HG03571 (cell line): ENCODE data around the gene BICDL2.
A peak's percentile ranks its signal among the peaks of the same experiment; 100 is the strongest.

ENCODE experiments used
- ATAC-seq: cut with Tn5 transposase; IDR thresholded peaks from one replicate; pipeline ENCODE4 v1.9.1; 2021; ENCODE audit not compliant: unreplicated experiment

The BICDL2 gene

DNA sequence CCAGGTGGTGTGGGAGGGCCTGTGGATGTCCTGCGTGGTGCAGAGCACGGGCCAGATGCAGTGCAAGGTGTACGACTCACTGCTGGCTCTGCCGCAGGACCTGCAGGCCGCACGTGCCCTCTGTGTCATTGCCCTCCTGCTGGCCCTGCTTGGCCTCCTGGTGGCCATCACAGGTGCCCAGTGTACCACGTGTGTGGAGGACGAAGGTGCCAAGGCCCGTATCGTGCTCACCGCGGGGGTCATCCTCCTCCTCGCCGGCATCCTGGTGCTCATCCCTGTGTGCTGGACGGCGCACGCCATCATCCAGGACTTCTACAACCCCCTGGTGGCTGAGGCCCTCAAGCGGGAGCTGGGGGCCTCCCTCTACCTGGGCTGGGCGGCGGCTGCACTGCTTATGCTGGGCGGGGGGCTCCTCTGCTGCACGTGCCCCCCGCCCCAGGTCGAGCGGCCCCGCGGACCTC lies 23.2 kb downstream of the BICDL2 start:
- ATAC-seq = no peak

DNA sequence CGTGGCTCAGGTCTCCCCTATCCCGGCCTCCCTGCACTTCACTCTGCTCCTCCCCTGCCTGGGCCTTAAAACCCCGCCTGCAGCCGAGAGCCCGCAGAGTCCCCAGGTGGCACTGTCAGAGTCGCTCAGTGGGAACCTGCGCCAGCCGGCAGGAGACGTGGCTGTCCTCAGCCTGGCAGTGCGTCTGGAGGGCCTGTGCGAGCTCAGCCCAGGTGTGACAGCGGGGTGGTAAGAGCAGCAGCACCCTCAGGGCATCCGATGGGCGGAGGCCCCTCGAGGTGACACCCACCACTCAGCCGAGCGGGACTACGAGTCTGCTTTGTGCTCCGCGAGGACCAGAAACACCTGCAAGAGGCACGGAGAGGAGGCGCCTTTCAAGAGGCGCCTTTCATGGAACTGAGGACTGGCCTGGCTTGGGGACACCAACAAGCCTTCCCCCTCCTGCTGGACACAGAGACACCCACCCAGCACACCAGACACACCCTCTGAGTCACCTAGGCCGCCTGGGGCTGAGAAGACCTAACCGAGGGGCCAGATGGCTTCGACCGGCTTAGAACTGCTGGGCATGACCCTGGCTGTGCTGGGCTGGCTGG lies 23.8 kb downstream of the BICDL2 start, which contains the start of gene CLDN9:
Gene CLDN9, plus strand, starts transcription at position 96 of the 593 bp plus-strand sequence. Its CDS starts 440 bp downstream, at position 536.
- ATAC-seq = no peak

DNA sequence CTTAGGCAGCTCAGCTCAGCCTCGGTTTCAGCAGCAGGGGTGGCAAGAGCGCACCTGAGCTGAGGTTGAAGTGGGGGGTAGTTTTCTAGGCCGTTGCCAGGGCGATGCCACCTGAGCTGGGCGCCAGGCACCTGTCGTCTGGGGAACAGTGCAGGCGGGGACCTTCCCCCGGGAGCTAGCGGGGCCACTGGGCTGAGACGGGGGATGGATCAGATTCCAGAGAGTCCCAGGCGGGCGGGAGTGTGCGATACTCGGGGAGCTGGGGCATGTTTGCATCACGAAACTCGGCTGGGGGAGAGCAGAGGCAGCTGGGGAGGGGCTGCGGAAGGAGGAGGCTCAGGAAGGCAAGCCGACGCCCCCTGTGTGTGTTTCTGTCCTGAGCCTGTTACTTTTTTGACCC lies 24.5 kb downstream of the BICDL2 start:
- no peak for ATAC-seq

DNA sequence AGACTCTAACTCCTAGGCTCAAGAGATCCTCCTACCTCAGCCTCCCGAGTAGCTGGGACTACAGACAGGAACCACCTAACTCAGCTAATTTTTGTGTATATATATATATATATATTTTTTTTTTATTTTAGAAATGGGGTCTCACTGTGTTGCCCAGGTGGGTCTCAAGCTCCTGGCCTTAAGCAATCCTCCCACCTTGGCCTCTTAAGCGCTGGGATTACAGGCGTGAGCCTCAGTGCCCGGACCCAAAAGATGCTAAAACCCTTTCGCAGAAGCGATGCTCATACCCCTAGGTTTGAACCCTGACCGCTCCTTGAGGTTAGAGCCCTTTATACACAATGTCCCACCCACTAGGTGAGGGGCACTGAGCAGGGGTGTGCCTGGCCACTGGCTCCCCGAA lies 26.2 kb downstream of the BICDL2 start:
- ATAC-seq = no peak

DNA sequence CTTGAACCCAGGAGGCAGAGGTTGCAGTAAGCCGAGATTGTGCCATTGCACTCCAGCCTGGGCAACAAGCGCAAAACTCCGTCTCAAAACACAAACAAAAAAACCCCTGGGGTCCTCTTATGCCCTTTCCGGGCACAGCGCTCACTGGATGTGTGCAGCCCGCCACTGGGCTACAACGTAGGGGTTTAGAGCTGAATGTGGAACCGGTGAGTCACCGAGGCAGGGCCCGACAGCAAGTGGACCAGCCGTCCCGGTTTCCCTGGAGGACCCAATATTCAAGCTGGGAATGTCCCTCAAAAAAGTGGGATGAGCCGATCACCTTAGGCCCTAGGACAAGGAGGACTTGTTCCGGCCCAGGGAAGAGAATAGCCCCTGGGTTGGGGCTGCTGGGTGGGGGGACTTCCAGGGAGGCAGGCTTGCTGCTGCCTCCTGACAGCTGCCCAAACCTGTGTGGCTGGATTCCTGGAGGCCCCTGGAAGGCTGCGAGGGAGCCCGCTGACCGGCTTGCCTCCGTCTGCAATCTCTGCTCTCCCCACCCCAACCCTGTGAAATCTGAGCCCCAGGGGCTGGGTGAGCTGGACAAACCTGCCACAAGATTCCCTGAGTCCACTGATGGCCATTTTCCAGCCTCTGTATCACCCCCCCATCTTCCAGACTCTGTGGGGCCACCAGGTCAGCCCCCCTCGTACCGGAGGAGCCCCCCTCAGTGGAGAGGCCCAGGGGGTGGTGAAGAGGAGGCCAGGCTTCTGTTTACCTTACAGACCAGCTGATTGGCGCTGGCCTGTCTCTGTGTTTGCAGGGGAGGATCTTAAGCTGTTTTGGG lies 27.0 kb downstream of the BICDL2 start:
- no peak for ATAC-seq

DNA sequence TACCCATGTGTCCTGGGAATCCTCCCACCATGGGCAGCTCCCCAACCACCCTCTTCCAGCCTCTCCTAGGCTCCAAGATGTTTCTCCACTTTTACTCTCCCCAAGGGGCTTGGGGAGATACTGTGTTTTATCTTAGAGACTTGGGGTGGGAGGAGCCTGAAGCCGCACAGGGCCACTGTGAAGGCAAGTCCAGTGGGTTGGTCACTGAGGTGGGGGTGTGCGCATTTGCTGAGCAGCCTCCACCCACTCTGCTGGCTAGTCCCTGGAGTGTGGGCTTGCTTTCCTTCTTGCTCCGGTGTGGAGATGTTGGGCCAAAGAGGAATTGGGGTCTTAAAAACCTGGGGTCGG lies 28.1 kb downstream of the BICDL2 start:
- no peak for ATAC-seq

DNA sequence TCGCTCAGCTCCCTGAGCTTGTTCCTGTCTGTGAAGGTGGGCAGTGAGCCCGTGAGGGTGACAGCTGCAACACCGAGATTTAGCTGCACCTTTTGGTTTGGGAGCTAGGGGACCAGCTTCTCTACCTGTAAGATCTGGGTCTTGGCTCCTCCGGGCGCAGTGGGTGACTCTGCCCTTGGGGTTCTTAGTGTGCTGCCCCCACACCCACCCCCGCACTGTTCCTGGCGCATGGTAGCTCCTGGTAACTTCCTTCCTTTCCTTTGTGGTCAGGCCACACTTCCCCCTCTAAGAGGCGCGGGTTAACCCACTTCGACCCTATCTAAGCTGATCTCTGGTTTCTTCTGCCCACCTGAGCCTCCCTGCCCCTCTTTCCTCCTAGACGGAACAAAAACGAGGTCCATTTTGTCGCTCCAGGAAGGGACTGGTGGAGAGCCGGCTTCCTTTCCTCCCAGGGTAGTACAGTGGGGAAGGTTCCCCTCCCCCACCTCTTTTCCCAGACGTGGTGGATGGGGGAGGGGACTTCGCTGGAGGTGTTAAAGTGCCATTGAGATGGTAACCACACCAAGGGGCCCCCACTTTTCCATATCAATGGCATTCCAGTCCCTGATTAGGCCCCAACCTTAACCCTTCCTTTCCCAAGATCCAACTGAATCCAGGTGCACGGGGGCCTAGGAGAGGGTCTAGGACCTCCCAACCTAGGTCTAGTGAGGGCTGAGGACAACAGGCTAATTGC lies 28.6 kb downstream of the BICDL2 start:
- no peak for ATAC-seq

DNA sequence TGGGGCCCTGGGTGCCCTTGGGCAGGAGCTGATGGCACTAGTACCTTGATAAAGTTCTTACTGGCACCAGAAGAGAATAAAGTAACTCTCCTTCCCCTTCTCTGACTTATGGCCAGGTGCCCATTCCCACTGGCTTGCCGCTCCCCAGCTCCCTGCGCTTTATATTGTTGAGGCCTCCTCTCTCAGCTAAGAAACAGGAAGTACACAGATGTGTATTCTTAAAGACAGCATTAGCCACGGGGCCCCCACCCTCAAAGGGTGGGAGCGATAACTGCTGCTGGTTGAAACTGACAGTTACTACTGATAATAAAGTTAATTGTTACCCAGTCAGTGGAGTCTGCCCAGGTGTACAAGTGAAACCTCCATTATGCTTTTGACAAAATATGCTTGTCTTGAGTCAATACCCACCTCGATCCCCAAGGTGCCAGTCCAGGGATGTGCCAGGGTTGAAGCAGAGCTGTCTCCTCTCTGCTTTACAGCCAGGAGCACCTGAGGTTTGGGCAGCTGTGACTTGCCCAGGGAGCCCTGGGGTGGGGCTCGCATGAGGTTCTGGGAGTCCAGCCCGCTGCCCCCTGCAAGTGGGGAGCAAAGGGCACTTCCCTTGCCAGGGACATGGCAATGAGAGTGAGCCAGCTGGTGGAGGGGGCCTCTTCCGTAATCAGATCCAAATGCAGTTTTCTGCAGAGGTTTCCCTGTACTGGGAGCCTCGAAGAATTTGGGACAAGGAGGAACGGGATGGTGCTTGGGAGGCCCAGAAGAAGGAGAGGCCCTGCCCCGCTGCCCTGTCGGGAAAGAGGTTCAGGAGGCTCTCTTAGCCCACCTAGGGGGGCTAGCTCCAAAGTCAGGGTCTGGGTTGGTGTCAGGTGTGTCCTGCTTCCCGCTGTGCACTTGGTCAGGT lies 29.4 kb downstream of the BICDL2 start:
- no peak for ATAC-seq

DNA sequence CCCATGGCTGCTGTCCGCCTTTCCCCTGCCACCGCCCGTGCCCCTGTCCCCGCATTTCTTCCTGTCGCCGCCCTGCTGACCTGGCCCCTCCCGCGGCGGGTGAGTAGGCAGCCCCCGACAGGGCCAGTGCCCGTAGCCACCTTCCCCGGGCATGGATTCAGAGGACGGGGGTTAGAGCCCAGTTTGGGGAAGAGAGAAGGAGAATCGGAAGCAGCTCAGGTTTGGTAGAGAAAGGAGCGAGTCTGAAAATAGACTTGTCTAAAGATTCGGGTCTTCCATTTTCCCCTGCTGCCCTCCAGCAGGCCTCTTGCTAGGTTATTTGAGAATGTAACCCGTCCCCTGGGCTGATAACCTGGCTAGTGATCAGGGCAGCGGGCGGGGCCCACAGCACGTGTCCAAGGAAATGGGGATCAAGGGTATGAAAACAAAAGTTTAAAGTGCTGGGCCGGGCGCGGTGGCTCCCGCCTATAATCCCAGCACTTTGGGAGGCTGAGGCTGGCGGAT lies 31.9 kb downstream of the BICDL2 start:
- ATAC-seq = no peak

DNA sequence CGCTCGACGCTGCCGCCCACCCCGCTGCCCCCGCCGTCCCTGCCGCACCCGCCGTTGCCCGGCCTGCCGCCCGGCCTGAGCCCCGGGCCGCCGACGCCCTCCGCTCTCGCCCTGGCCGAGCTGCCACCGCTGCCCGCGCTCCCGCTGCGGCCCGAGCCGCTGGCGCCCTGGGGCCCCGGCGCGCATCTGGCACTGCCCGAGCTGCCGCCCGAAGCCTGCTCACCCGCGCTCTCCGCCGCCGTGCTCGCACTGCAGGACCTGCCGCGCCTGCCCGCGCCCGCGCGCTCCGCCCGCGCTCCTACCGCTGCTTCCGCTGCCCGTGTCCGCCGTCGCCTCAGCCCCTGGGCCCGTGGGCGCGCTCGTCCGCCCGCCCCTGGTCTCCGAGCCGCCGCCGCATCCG lies 32.4 kb downstream of the BICDL2 start:
- ATAC-seq = peak; percentile 9

DNA sequence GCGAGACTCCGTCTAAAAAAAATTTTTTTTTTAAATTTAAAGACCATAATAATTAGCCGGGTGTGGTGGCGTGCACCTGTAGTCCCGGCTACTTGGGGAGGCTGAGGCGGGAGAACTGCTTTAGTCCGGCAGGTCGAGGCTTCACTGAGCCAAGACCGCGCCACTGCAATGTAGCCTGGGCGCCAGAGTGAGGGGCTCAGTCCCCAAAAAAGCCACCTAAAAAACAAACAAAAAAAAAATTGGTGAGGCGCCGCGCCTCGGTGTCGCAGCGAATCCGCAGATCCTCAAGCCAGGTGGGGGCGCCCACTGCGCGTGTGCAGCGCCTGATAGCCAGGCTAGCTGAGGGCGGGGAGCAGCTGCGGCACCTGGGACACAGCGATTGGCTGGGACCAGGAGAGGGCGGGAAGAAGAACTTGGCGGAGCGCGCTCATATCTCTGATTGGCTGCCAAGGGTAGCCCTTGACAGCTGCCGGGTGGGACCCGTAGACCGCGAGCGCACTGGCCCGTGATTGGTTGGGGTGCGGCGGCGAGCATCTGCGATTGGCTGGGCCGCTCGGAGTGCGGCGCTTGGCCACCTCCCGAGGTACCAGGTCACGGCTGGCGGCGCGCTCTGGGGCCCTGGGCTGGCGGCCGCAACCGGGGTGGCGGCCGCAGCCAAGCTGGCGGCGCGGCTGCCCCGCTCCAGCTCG lies 33.0 kb downstream of the BICDL2 start:
- ATAC-seq = peak; percentile 91

DNA sequence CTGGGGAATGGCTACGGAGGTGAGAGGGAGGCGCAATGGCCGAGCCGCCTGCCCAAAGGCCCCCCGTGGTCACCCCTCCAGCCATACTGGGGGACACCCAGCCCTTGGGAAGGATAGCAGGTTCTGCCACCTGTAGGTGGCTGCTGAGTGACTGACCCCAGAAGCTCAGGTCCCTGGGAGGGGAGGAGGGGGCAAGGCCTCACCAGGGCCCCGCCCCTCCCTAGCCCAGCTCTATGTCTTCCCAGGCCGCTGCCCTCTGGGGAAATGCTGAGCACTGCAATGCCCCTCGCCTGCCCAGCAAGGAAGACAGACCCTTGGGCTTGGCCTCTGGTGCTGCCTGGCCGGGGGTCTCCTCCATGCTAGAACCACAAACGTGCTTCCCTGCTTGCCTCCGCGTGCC lies 35.4 kb downstream of the BICDL2 start:
- ATAC-seq = no peak

DNA sequence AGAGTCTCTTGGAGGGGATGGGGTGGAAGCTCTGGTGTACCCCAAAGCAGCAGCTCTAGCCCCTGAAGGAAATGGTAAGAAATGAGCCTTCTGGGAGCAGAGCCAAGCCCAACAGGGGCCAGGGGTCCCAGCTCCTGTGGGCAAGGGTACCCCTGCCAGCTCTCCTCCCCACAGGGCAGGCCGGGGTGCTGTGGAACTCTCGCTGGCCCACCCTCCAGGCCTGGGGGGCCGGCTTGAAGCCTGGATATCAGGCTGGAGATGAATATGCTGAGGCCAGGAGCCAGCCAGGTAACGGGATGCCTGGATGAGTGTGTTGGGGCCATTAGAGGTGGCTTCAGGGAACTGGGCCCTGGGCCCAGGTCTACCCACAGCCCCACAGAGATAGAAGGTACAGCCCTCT lies 36.2 kb downstream of the BICDL2 start:
- no peak for ATAC-seq

DNA sequence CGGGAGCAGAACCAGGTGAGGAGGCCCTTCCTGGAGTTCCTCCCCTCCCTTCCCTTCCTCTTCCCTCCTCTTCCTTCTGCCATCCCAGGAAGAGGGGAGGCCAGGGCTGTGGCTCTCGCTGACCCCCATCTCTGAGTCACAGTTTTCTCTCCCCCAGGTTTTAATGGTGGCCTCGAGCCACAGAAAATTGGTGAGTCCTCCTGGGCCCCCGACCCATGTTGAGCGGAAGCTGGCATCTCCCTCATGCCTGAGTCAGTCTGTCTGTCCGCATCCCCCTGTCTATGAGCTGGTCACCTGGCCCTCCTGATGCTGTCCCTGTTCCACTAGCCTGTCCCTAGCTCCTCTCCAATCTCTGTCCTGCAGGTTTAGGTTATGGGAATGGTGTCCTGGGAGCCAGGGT lies 36.8 kb downstream of the BICDL2 start:
- no peak for ATAC-seq

DNA sequence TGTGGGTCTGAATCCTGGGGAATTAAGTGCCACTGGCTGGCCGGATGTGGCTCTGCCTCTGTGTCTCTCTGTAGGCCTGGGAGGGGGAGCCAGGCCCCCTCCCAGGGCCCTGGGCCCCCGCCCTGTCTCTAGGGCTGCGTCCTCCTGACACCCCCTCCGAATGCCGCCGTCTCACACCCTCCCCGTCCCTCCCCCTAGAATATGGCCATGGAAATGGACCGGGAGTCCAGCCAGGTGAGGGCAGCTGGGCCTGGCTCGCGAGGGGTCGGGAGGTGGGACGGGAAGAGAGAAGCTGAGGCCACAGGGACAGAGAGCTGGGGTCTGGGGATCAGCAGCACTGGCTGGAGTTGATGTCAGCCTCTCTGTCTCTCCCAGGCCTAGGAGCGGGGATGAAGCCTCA lies 40.4 kb downstream of the BICDL2 start:
- ATAC-seq = no peak

DNA sequence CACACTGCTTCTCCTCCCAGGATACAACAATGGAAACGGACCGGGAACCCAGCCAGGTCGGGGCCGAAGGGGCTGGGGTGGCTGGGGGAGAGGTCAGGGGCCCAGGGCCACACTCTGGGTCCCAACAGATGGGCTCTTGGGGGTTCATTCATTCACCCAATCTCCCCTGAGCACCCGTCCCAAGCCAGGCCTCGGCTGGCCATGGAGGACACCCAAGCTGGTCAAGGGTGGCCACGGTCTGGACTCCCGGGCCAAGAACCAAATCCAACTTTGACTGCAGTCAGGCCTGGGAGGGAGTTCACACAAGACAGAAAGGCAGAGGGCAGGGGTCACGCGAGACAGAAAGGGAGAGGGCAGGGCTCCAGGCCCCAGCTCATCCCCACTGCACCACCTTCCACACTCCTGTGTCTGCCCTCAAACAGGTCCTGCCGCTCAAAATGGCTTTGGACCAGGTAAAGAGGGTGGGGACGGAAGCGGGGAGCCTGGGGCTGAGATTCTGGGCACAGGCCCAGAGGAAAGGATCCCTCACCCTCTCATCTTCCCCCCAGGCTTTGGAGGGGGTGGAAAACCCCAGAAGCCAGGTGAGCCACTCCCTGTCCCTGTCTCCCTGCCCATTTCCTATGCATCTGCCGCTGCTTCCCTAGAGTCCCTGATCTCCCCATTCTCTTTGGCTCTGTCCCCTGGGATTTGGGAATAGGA lies 44.2 kb downstream of the BICDL2 start:
- ATAC-seq = no peak

DNA sequence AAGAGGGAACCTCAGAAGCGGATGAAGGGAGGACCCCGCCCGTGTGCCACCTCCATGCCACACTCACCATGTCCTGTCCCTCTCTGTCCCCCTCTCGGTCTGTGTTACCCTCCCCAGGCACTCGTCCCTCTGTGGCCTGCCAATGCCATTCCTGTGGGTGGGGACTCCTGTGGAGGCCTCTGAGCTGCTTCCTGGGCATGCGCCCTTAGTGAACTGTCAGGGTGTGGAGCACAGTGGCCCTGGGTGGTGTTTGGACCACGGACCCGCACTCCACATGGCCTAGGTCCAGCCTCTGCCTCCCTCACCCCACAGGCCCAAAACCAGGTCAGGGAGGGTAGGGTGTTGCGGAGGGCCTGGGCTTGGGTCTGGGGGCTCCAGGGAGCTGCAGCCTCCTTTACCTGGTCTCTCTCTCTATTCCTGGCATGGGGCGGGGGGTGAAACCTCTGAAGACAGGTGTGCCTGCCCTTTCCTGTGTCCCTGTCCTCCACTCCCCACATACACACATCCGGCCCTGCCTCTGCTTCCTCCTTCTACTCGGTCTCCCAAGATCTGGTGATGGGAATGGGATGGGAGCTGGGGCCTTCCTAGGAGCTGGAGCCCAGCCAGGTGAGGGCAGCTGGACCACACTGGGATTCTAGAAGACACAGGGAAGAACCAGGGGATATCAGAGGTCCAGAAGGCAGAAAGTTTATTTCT lies 45.0 kb downstream of the BICDL2 start:
- ATAC-seq = no peak

DNA sequence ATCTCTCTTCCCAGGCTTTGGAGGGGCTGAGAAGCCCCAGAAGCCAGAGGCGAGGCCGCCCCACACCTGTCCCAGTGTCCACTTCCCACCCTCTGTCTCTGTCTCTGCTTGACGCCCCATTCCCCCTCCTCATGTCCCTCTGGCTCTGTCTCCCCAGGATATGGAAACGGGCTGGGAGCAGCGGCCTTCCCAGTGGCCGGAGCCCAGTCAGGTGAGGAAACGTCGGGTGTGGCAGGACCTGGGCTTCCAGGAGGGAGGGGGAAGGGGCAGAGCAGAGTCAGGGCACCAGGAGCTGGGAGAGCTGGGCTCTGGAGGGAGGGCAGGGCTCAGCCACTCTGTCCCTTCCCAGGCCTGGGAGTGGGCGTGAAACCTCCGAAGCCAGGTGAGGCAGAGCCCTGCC lies 45.9 kb downstream of the BICDL2 start:
- no peak for ATAC-seq

DNA sequence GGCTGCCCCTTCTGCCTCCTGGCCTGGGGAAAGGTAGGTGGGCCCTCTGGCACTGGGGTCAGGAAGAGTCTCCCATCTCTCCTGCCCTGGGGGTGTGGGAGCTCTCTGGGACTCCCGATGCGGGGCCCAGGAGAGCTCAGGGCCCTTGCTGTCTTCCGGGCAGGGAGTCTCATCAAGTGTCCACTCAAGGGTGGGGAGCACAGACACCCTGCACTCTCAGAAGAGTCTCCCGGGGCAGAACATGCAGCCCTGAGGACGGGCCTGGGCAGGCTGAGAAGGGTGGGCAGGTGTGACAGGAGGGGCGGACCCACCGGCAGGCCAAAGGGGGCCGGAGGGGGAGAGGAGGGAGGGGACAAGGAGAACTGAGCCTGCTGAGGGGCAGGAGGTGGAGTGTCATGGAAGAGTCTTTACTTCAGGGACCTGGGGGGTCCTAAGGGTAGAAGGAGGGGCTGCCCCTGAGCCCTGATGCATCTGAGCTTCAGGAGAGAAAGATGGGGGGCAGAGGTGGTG lies 48.1 kb downstream of the BICDL2 start:
- no peak for ATAC-seq
